SU-DHL-6 (cell line): ENCODE measurements around the gene BCL10.

Source experiments
- CTCF ChIP-seq: fragments of 200-600 bp; sonication (generic); IDR thresholded peaks from one replicate; pipeline ENCODE4 v1.5.1; 2017; ENCODE audit warnings: antibody characterized with exemption, mild to moderate bottlenecking, low read length, moderate library complexity; ENCODE audit not compliant: insufficient read depth, poor library complexity, severe bottlenecking
- EZH2phosphoT487 ChIP-seq: fragments of 200-600 bp; sonication (generic), shearing (Covaris generic); conservative IDR thresholded peaks from 2 replicates; pipeline ENCODE4 v1.6.1; 2018; ENCODE audit warnings: mild to moderate bottlenecking, antibody characterized with exemption, low read length, moderate library complexity, mixed read lengths

DNA sequence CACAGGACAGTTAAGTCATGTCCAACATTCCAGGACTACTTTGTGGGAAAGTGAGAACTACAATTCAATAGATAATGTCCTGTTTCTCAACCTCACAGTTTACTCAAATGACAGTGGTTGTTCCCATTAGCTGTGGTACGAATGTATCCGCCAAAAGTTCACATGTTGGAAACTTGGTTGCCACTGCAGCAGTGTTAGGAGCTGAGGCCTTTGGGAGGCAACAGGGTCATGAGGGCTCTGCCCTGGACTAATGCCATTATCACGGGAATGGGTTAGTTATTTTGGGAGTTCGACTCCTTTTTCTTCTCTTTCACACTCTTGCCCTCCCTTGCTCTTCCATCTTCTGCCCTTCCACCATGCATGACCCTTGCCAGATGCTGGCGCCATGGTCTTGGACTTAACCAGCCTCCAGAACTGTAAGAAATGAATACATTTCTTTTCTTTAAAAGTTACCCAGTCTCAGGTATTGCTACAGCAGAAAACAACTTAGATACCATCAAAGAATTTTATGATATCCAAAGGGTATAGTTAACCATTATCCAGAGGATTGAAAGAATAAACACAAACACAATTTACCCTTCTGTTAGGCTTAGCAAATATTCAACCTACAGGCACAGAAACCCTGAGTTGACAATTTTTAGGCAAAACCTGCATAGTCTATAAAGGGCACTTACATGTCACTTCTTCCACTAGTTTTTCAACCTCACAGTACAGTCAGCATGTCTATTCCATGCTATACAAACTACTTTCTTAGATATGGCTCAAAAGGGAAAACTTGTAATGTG lies 7.4 kb downstream of the BCL10 start:
- TF ChIP-seq CTCF: no peak
- TF ChIP-seq EZH2phosphoT487: no peak
